Neural cell (in vitro differentiated cells): ENCODE results near the gene SPATA31D4.
"Not testable (repeated sequence)": the region's sequence is repeated elsewhere in the genome, so short reads cannot be mapped to it uniquely, and the experiment has no call there.

Experiments
- CTCF ChIP-seq: fragments of 450-650 bp; IDR thresholded peaks from 2 replicates; pipeline ENCODE4 v1.5.1; 2014; ENCODE audit warnings: antibody characterized with exemption, mild to moderate bottlenecking, moderate library complexity; ENCODE audit not compliant: poor library complexity, severe bottlenecking
- EZH2 ChIP-seq: fragments of 200-600, 300-800 bp; shearing (Covaris generic), sonication (generic); IDR thresholded peaks from 2 replicates; pipeline ENCODE4 v1.6.1; 2014; ENCODE audit warnings: antibody characterized with exemption, low read length, borderline replicate concordance, mild to moderate bottlenecking; ENCODE audit not compliant: insufficient read depth, poor library complexity, severe bottlenecking
- POLR2AphosphoS5 ChIP-seq: IDR thresholded peaks from 2 replicates; pipeline ENCODE4 v1.6.1; 2012
- REST ChIP-seq: IDR thresholded peaks from 2 replicates; pipeline ENCODE4 v1.6.1; 2012; ENCODE audit warnings: borderline replicate concordance
- SMC3 ChIP-seq: fragments of 450-650 bp; conservative IDR thresholded peaks from 2 replicates; pipeline ENCODE4 v1.6.1; 2014; ENCODE audit warnings: antibody characterized with exemption, mild to moderate bottlenecking, moderate library complexity; ENCODE audit not compliant: poor library complexity

GRCh38 chr9:81918507-81918906 lies 9.7 kb upstream of the SPATA31D4 start:
- TF ChIP-seq CTCF, REST, EZH2, POLR2AphosphoS5, SMC3: not testable (repeated sequence)
